K562 (cell line): ENCODE data around the gene EGFL7. TPM values are rescaled to one million over a fixed set of nuclear protein-coding genes. Genes with fewer than 3 reads are reported as not detected.

ENCODE experiments used
- ATAC-seq: fragments of 200-7000 bp; cut with Tn5 transposase; 3 replicates; pipeline ENCODE4 v1.9.1; 2020; ENCODE audit warnings: moderate library complexity
- BruUV-seq: library from RNA; stranded (reverse); fragments of 400-500 nt; replicated peaks from 2 replicates; lab custom pipeline; 2021; lab: Mats Ljungman, UMichigan
- CTCF ChIA-PET: fragments of 300-600 bp; formaldehyde crosslinking; extraction: SDS; loops from one replicate; lab custom pipeline; 2021; ENCODE audit warnings: low intra/inter-chr PET ratio; lab: Yijun Ruan, JAX
- POLR2A ChIA-PET: fragments of 300-600, 350-650 bp; sonication (Branson Sonifier 250); formaldehyde crosslinking; extraction: SDS; loops from one replicate; lab custom pipeline; 2021; ENCODE audit warnings: antibody characterized with exemption, inconsistent platforms; lab: Yijun Ruan, JAX
- DNase-seq, 4 experiments: peaks; one replicate each; pipeline versions ENCODE4 v3.0.0 to v3.0.0-alpha.2; 2011 to 2018; ENCODE audit warnings: low spot score in 3 of 4, mixed read lengths in 3 of 4; ENCODE audit errors: extremely low read depth in 1 of 4
- FAIRE-seq: peaks from 2 replicates; lab custom pipeline; 2011; peaks lifted over from hg19 to GRCh38; lab: Jason Lieb, UNC
- H2AFZ ChIP-seq: 2 replicates; pipeline ENCODE4 v1.6.0; 2011; ENCODE audit warnings: low read depth, low read length, control low read depth, inconsistent platforms
- H3K27ac ChIP-seq: fragments of 200-600 bp; 3 replicates; pipeline ENCODE4 v1.8.0; 2011; ENCODE audit warnings: low read depth, mild to moderate bottlenecking, control low read depth, inconsistent platforms, low read length, moderate library complexity, mixed read lengths; ENCODE audit errors: extremely low read depth
- H3K27me3 ChIP-seq, 2 experiments: fragments of 300-600 bp in 1 of 2; 2 replicates in 1 of 2; 3 replicates in 1 of 2; pipeline versions ENCODE4 v1.6.0 to v1.8.0; 2011; ENCODE audit warnings: inconsistent platforms in 2 of 2, low read length in 2 of 2, mild to moderate bottlenecking in 1 of 2, mixed read lengths in 1 of 2, moderate library complexity in 1 of 2; ENCODE audit not compliant: control insufficient read depth in 2 of 2, insufficient read depth in 2 of 2
- H3K36me3 ChIP-seq: fragments of 300-600 bp; 3 replicates; pipeline ENCODE4 v1.8.0; 2011; ENCODE audit warnings: mild to moderate bottlenecking, low read length, inconsistent platforms; ENCODE audit not compliant: control insufficient read depth, insufficient read depth
- H3K4me1 ChIP-seq, 2 experiments: fragments of 200-600 bp in 1 of 2; replicated peaks in 1 of 2; 2 replicates in 1 of 2; 3 replicates in 1 of 2; pipeline versions ENCODE4 v1.5.1 to v1.8.0; 2011; ENCODE audit warnings: inconsistent platforms in 2 of 2, low read length in 2 of 2, mild to moderate bottlenecking in 1 of 2, mixed read lengths in 1 of 2, moderate library complexity in 1 of 2; ENCODE audit not compliant: control insufficient read depth in 2 of 2, insufficient read depth in 2 of 2
- H3K4me2 ChIP-seq: 2 replicates; pipeline ENCODE4 v1.6.1; 2011; ENCODE audit warnings: low read length, control low read depth, inconsistent platforms, mixed read lengths; ENCODE audit not compliant: insufficient read depth
- H3K4me3 ChIP-seq: fragments of 200-600 bp; sonication (generic), shearing (Covaris generic); 2 replicates; pipeline ENCODE4 v1.5.1; 2016; ENCODE audit warnings: control low read depth, inconsistent platforms
- H3K79me2 ChIP-seq: fragments of 200-600 bp; 3 replicates; pipeline ENCODE4 v1.8.0; 2011; ENCODE audit warnings: low read length, inconsistent platforms; ENCODE audit not compliant: control insufficient read depth, insufficient read depth
- H3K9ac ChIP-seq, 2 experiments: 2 replicates each; pipeline versions ENCODE4 v1.6.0 to v1.6.1; 2011; ENCODE audit warnings: low read depth in 2 of 2, low read length in 2 of 2, control low read depth in 1 of 2, inconsistent platforms in 1 of 2, mild to moderate bottlenecking in 1 of 2, mixed read lengths in 1 of 2; ENCODE audit not compliant: insufficient read depth in 1 of 2
- H3K9me1 ChIP-seq: one replicate; pipeline ENCODE4 v1.6.0; 2011; ENCODE audit warnings: inconsistent platforms, mild to moderate bottlenecking, low read length, moderate library complexity; ENCODE audit not compliant: control insufficient read depth, insufficient read depth
- H3K9me3 ChIP-seq: replicated peaks from 2 replicates; pipeline ENCODE4 v1.5.1; 2011; ENCODE audit warnings: low read depth, low read length, inconsistent platforms; ENCODE audit not compliant: control insufficient read depth, insufficient read depth
- H4K20me1 ChIP-seq: replicated peaks from 2 replicates; pipeline ENCODE4 v1.6.1; 2011; ENCODE audit warnings: low read length, inconsistent platforms, mixed read lengths; ENCODE audit not compliant: control insufficient read depth, insufficient read depth
- KLF10 ChIP-seq: fragments of 250-450 bp; sonication (Bioruptor Pico); IDR thresholded peaks from 2 replicates; pipeline ENCODE4 v1.6.1; 2021; ENCODE audit warnings: matching md5 sums
- NFRKB ChIP-seq: fragments of 450-650 bp; IDR thresholded peaks from 2 replicates; pipeline ENCODE4 v1.6.1; 2016; ENCODE audit warnings: low read depth
- NR1H2 ChIP-seq: sonication (generic); formaldehyde crosslinking; IDR thresholded peaks from 2 replicates; pipeline ENCODE4 v1.4.0; 2020; ENCODE audit warnings: mild to moderate bottlenecking, missing genetic modification reagents
- RBM34 ChIP-seq: fragments of 200-400 bp; formaldehyde crosslinking; IDR thresholded peaks from 2 replicates; pipeline ENCODE4 v1.6.1; 2018; ENCODE audit warnings: low read length, borderline replicate concordance; ENCODE audit not compliant: insufficient read depth
- SMARCC2 ChIP-seq: fragments of 450-650 bp; IDR thresholded peaks from 2 replicates; pipeline ENCODE4 v1.6.1; 2017; ENCODE audit warnings: antibody characterized with exemption, moderate library complexity, mild to moderate bottlenecking, low read depth
- SREBF2 ChIP-seq: sonication (generic); formaldehyde crosslinking; IDR thresholded peaks from 2 replicates; pipeline ENCODE4 v1.4.0; 2020; ENCODE audit warnings: mild to moderate bottlenecking, missing genetic modification reagents
- STAT5B ChIP-seq: fragments of 250-450 bp; sonication (Bioruptor Pico); IDR thresholded peaks from 2 replicates; pipeline ENCODE4 v1.8.0; 2021; ENCODE audit warnings: mild to moderate bottlenecking, inconsistent platforms
- ZBTB12 ChIP-seq: fragments of 250-450 bp; sonication (Bioruptor Pico); IDR thresholded peaks from 2 replicates; pipeline ENCODE4 v1.4.0; 2020
- ZNF316 ChIP-seq: fragments of 450-650 bp; IDR thresholded peaks from 2 replicates; pipeline ENCODE4 v1.6.1; 2016
- WGBS: fragments of 100-300 bp; shearing (Covaris generic); methylation state at CpG from one replicate; pipeline ENCODE4 v1.1.6; 2016; ENCODE audit warnings: low coverage, mixed read lengths; ENCODE audit not compliant: insufficient coverage; ENCODE audit errors: missing lambda C conversion rate; 5-methylcytosine and 5-hydroxymethylcytosine counted together
- in situ Hi-C: fragments of 300-500 bp; cut with MboI; formaldehyde crosslinking; loops from 4 replicates; pipeline ENCODE4 v1.15.0; 2018; ENCODE audit warnings: inconsistent platforms, mixed read lengths
- intact Hi-C: fragments of 100-400 bp; cut with micrococcal nuclease; formaldehyde crosslinking; loops from 2 replicates; pipeline ENCODE4 v1.14.2; 2022
- polyA plus RNA-seq, 8 experiments: library from polyadenylated mRNA; depleted of rRNA in 4 of 8; stranded (reverse) in 5 of 8; unstranded in 3 of 8; fragments of >200 nt; fragmentation: Nextera tagmentation in 2 of 8; fragmentation: Illumina TruSeq in 1 of 8; extraction: Ambion mirVana in 2 of 8; extraction: Trizol in 1 of 8; gene quantifications; 2 replicates each; pipeline versions ENCODE4 v1.2.1 to v1.2.3, GENCODE V29; 2011 to 2014; ENCODE audit warnings: inconsistent platforms in 1 of 8, missing spikeins in 1 of 8
- total RNA-seq, 7 experiments: library from RNA; depleted of rRNA in 6 of 7; stranded (reverse); fragments of >200 nt in 6 of 7; fragmentation: Illumina TruSeq in 2 of 7; extraction: Trizol in 2 of 7; gene quantifications; 2 replicates each; pipeline versions ENCODE4 v1.2.1 to v1.2.3, GENCODE V29; 2011 to 2021; ENCODE audit warnings: low replicate concordance in 1 of 7

The EGFL7 gene
- total and polyA plus RNA-seq, 9 of the 15 experiments (the other 6 are each of a cell fraction or from before 2014, with no cell fraction given), result 1.5 to 286 (median 55.5) TPM

- intact Hi-C loops, result loop anchor here (5.0 kb wide), 2 partner anchors 44 to 204 kb away; no protein-coding TSS in a partner anchor
- ATAC-seq (no peak), DNase-seq (no peak), FAIRE-seq (no peak)
- no peaks in the 10 kb centered on the region for H3K9me1 ChIP-seq
- H3K27me3 ChIP-seq, result no peaks in the 10 kb centered on the region
- TF ChIP-seq KLF10 (CRISPR knock-in tag) (no peak), SMARCC2 (no peak), NFRKB (no peak), STAT5B (CRISPR knock-in tag) (no peak), ZNF316 (no peak), SREBF2 (CRISPR knock-in tag) (no peak), ZBTB12 (CRISPR knock-in tag) (no peak), NR1H2 (CRISPR knock-in tag) (no peak), RBM34 (no peak)
- H3K9ac ChIP-seq, result no peak overlapping the region
- no TSS peak for BruUV-seq
- H4K20me1 ChIP-seq, result no peaks in the 10 kb centered on the region
- WGBS, result 75% methylated on average over 22 of the region's 29 CpGs
- in situ Hi-C loops, result no loop called here
- ChIA-PET CTCF (no interaction called here), POLR2A (interaction anchor here (0.7 to 1.0 kb wide), 2 partner anchors 17 to 29 kb away, joined by 3 read pairs; no protein-coding TSS in a partner anchor)
- H3K9me3 ChIP-seq, result no peaks in the 10 kb centered on the region
- no peak overlapping the region for H3K4me2 ChIP-seq
- H3K36me3 ChIP-seq, result no peaks in the 10 kb centered on the region
- H2AFZ ChIP-seq, result no peak overlapping the region
- peaks cover 9 to 83% of the 10 kb centered on the region in 2 experiments; a peak in 4 of 5 replicates for H3K4me1 ChIP-seq
- H3K27ac ChIP-seq, result no peak overlapping the region
- H3K79me2 ChIP-seq, result peaks cover 6% of the 10 kb centered on the region
- no peak overlapping the region for H3K4me3 ChIP-seq
Observed at GRCh38 chr9:136691316-136692184, 28.8 kb downstream of the EGFL7 start.
